Activated T-cell treated with anti-CD3 and anti-CD28 coated beads for 48 hours (primary cell): ENCODE measurements around the gene IGSF3.
"Not testable (repeated sequence)": the region's sequence is repeated elsewhere in the genome, so short reads cannot be mapped to it uniquely, and the experiment has no call there.

Source experiments
- DNase-seq: peaks from one replicate; pipeline ENCODE4 v3.0.0-alpha.2; 2020; ENCODE audit warnings: low read depth

IGSF3 gene

DNA sequence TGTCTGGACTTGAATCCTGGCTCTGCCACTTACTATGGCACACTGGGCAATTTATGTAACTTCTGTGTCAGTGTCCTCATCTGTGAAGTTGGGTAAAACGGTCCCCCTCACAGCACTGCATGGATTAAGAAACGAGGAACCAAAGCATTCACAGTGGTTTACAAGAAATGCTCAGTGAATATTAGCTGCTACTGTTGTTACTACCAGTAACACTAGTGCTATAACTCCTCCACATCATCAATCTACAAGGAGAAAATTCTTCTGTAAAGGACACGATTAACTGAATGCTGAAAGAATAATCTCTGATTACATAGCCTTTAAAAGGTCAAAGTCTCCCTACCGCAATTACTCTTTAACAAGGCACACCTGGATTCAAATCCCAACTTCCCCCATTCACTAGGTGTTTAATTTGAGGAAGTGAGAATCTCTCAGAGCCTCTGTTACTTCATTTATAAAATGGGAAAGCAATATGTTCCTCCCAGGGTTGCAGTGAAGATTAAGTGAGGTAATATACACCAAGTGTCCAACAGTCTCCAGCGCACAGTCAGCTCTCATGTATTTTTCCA lies 70.7 kb downstream of the IGSF3 start:
- not testable (repeated sequence) for DNase-seq

DNA sequence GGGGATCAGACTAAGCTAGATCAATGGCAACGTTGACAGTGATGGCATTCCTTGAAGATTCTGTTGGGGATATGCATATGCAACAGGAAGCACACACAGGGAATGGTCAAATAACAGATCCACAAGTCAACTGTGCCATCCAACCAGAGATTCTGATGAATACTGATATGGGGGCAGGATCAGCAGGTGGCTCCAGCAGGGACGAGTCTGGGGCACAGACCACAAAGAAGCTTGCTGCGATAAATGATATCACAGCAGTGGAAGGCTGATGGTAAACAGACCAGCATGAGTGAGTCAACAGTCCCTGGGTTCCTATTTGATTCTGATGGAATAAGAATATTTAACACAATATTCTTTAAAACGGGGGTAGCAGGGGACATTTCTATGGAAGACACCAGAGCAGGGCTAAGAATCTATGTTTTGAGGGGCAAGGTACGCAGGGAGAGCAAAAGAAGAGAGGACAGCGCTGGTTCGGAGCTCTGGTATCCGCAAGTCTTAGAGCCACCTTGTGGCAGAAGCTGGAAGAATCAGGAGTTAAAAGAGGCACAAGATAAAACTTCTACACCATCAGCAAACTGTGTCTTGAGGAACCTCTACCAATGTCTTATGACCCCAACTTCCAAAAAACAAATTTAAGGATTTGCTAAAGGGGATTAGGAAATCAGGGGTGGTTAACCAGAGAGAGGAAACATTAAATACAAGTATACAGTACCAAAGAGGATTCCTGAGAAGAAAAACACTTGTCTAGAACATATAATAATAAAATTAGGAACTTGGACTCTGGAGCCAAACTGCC lies 71.4 kb downstream of the IGSF3 start:
- not testable (repeated sequence) for DNase-seq

DNA sequence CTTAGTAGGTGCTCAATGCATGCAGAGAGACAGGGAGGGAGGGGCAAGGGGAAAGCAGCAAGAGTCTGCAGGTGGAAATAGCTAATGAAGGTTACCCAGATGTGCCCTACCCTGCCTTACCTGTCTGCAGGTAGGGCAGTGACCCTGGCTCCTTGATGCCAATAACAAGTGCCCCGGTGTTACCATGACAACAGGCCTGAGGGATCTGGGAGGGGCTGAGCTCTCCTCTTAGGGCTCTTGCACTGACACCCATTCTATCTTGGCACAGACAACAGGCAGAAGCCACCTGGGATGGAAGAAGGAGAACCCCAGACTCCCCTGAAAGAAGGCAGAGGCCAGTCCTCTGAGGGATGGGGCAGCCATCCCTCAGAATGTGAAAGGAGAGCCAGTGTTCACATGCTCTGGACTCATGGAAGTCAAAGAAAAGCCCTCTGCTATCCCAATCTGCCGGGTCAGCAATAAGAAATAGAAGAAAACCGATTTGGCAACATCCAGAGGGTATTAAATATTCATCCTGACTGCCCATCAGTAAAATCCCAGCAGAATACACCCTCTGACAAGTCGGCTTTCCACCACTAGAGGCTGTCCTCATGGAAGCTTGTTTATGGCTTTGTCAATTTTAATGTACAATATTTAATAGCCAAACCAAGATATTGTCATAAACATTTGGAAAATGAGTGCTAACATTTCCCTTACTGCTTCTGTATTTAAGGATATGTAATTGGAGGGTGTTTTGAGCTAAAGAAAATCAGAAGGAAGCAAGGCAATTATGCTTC lies 72.3 kb downstream of the IGSF3 start:
- not testable (repeated sequence) for DNase-seq

DNA sequence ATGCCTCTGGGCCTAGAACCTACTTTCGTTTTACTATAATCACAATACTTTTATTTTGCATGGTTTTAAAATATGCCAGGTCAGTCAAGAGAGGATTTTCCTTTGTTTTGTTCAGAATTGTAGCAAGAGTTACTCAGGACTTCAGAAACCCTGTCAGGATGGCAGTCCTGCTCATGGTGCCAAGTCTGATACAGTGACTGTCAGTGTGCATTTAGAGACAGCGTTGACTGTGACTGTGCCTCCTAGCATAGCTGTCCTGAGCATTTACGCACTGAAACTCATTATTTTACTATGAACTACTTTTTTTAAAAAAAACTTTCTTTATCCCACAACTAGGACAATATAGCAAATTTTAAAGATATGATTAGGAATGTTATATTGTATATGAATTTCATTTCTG lies 73.6 kb downstream of the IGSF3 start:
- not testable (repeated sequence) for DNase-seq

DNA sequence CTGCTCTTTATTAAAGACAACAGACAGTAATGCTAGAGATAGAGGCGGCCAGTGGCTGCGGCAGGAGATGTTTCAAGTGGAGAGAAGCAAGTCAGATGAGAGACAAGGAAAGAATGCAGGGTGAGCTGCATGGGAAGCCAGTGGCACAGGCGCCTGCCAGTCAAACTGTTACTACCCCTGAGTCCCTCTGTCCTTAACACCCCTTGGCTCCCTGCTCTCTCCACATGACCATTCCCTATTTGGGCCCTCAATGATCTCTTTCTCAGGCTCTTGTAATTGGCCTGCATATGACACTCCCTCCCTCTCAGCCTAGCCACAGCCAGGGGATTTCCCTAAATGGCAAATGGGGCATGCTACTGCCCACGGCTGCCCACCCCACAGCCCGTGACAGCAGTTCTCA lies 74.1 kb downstream of the IGSF3 start:
- not testable (repeated sequence) for DNase-seq

DNA sequence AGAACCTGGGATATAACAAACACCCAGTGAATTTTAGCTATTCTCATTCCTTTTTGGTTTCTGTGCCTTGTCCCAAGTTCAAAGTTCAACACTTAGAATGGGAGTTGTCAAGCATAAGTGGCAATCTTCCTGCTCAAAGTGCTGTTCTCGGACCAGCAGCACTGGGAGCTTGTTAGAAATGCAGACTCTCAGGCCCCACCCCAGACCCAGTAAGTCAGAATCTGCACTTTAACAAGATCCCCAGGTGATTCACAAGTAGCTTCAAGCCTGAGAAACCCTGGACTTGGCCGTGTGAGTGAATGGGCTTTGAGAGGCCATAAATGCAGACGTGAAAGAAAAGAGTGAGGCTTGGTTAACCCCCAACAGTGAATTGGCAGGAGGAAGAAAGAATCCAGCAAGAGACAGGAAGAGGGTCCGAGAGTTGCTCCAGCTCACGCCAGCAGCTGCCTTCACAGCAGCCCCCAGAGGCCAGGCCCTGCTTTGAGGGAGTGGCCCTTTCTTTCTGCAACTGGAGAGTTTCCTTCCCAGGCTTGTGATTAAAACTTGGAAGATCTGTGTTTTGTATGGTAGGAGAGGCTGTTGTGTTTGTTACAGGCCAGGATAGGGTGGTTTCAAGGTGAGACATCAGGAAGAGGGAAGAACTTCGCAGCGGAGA lies 75.5 kb downstream of the IGSF3 start:
- not testable (repeated sequence) for DNase-seq

DNA sequence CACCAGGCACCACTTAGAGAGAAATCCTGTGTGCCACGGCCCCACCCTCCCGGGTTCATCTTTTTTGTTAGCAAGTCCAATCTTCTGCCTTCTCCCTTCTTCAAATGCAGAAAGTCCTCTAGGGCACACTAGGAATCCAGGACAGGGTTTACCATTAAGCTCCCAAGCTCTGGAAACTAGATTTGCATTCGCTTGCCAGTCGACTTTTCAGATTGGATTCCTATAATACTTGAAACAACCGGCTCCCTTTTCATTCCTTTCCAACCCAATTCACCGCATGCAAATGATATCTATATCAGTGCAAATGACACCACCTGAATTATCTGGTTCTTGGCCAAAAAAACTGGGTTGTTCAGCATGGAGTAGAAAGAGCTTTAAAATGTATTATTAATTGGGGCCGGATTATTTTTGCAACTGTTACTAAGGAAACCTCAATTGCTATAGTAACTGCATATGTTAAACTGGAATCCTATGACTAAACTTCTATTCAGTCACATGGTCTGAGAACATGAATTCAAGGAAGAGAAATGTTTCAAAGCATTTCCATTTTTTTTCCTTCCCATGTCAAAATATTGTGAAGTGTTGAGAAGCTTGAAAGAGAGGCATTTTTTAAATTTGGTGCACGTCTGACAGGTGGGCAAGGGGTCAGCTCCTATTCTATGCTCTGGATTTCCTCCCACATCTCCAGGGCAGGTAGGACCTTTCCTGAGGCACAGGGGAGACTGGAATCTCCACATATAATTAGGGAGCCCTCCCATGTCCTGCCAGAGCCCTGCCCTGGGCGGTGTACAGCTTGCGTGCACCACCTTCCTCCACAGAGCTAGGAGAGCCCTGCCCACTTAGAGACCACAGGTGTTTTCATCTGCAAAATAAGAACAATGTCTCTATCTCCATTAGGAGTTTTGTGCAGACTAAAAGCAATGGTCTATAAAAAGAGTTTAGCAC lies 76.3 kb downstream of the IGSF3 start:
- DNase-seq, result not testable (repeated sequence)

DNA sequence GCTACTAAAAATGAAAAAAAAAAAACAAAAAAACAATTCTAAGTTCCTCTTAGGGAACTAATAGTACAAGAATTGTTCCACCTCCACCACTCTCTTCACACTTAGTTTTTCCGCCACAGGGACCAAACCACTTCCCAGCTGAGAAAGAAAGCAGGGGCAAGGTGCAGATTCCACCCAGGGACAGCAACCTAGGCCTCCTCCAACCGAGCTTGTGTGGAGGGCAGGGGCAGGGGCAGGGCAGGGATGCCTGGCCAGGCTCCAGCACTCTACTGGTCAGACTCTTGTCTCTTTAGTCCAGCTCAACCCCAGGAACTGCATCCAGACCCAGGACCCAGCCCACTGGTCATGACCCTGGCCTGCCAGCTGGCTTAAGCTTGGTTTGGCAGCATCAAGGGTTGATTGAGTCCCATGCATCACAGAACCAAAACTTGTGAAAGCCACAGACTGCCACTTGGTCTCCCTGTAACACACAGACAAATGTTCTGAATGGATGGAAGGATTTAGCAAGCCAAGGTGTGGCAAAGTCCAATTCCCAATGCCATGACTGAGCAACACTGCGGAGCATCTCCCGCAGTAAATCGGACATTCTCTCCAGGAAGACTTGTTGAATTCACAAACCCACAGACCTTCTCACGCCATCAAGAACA lies 77.1 kb downstream of the IGSF3 start:
- DNase-seq, result not testable (repeated sequence)

DNA sequence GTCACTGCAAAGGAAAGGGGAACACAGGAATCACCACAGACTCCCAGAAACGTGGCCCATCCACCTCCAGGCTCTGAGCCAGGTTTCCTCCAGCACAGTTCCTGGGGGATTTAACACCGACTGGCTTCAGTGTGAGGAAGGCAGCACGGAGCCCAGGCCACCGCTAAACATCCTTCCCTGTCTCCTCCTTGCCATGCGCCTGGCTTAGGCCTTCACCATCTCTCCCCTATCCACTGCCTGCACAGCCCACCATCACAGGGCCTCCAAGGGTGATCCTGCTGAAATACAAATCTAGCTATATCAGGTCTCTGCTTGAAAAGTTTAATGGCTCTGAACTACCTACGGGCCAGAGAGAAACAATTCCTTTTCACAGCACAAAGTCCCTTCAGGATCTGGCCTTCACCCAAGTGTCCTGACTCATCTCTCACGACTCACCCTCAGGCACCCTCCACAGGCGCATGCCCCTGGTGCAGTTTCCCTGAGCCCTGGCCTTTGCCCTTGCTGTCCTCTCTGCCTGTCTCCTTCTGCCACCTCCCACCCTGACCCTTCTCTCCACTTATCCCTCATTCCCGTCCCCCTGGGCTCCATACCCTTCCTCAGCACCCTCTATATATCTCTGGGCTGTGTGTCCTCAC lies 78.3 kb downstream of the IGSF3 start:
- DNase-seq, result not testable (repeated sequence)

DNA sequence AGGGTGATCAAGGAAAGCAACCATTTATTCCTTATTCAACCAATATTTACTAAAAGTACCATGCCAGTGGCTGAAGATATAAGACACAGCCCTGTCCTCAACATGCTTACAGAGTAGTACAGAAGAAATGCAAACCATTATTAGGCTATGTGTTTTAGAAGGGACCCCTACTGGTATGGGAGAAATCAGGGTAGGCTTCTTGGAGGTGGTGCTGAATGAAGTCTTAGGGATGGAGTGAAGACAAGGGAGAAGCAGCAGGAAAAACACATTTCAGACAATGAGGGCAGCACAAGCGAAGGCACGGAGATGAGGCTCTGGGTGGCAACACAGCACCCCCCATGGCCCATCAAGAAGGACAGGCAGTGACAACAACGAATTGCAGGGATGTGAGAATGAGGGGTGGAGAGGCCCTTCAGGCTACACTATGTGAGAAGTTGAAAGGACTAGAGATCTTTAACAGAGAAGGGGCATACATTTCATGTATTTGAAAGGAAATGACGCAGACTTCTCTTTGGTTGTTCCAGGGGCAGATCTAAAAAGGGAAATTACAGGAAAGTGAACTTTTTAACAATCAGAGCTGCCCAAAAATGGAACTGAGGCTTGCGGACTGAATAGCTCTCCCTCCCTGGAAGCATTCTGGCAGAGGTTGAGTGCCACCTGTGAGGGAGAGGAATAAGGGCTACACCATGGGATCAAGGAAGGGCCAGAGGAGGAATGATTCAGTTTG lies 79.9 kb downstream of the IGSF3 start:
- DNase-seq, result no peak

DNA sequence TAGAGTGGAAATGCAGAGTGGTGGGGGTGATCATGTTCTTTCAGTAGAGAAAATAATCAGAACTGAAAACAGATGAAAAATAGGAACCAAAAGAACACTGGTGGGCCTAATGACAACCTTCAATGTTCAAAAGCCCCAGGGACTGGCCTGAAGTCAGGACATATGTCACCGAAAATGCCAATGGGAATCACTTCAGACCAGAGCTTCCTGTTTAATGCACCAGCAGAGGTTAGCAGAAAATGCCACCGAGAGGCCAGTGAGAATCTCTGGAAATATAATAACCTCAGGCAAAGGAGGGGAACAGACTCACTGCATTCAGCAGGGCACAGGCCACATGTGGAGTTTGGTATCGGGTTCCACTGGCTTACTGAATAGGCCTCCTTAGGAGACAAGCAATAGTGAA lies 80.8 kb downstream of the IGSF3 start:
- DNase-seq, result no peak

DNA sequence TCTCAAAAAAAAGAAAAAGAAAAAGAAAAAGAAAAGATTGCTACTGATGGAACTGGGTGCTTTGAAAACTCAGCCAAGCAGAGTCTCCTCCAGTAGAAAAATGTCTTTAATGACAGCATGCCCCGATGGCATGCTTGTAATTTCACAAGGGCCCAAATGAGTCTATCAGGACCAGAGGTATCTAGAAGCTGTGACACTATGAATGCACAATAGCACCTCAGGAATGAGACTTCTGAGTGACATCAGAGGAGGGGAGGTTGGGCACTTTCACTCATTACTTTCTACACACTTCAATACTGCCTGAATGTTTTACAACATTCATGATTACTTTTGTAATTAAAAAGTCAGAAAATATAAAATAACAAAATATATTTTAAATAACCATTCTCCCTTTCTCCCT lies 81.6 kb downstream of the IGSF3 start:
- DNase-seq, result no peak

DNA sequence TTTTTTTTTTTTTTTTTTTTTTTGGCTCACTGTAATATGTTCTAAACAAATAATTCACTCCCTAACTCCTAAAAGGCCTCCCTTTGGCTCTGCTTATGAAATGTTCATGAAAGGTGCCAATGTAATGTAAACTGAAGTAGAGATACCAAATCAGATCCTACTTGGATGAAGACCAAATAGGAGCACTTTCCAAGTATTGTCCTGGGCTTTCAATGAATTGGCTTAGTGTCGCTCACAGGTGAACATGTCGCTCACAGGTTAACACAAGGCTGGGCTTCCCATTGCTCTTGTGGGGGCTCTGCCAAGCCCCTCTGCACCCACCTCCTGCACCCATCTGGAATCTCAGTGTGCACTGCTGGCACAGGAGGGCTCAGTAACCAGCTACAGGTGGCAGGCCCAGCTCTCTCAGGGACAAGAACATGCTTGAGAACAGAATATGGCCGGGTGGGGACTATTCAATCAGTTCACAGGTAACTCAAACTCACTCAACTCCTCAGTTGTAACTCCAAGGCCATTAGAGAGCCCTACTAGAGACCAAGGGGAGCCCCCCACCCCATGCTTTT lies 86.1 kb downstream of the IGSF3 start:
- DNase-seq, result no peak

DNA sequence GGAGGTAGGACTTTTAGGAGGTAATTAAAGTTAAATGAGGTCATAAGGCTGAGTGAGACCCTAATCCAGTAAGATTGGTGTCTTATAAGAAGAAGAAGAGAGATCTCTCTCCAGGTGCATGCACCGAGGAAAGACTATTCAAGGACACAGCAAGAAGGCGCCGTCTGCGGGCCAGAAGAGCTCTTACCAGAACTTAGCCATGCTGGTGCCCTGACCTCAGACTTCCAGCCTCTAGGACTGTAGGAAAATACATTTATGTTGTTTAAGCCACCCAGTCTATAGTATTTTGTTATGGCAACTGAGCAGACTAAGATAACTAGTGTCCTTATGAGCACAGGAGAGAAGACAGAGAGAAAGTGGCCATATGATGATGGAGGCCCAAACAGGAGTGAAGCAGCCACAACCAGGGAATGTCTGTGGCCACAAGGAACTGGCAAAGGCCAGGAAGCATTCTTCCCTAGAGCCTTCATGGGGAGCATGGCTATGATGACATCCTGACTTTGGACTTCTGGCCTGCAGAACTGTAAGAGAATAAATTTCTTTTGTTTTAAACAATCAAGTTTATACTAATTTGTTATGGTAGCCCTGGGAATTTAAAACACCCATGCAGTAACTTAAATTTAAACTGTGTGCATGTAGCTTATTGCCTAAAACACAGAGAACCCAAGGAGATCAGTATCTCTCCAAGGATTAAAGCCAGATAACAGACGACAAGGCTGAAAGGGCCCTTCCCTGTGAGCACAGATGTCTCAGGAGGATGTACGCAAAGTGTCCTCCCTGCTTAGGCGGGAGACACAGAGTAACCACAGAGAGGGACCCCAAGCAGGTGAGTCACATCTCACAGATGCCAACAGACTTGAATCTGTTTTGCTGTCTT lies 86.8 kb downstream of the IGSF3 start:
- DNase-seq, result no peak

DNA sequence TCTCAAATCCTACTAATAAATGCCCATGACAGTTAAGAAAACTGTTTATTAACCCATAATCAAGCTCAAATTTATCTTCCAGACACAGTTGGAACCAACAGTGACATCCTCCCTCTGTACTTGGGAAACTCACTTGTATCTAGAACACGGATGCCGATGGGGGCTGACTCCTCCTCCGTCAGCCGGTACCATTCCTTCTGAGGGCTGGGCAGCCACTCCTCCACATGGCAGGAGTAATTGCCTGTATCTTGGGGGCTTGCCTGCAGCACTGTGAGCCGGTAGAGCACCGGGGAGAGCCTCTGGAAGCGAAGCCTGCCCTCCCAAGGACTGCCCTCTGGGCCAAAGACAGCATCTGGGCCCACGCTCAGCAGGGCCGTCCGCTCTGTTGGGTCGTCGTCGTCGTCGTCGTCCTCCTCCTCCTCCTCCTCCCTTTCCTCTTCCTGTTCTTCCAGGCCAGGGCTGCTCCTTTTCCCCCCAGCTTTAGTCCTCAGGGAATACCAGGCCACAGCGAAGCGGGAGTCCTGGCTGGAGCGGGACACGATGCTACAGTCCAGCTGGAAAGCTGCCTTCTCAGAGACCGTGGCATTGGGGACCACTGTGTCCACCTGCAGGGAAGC lies 88.2 kb downstream of the IGSF3 start:
- DNase-seq, result no peak

DNA sequence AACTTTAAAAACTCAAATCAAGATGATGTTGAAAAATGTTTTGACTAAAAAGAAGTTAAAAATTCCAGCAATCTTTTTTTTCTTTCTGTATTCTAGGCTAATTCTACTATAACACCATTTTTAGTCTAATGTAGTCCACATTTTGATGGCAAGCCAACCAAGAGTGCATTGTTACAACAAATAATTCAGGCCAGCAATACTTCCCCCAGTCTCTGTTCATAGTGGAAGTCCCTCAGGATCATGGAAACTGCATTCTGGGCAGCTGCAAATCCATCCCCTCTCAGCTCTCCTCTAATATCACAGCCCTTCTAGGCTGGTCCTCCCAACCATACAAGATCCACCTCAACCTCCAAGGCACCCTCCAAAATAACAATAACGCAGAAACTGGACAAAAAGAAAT lies 89.0 kb downstream of the IGSF3 start:
- DNase-seq, result no peak

DNA sequence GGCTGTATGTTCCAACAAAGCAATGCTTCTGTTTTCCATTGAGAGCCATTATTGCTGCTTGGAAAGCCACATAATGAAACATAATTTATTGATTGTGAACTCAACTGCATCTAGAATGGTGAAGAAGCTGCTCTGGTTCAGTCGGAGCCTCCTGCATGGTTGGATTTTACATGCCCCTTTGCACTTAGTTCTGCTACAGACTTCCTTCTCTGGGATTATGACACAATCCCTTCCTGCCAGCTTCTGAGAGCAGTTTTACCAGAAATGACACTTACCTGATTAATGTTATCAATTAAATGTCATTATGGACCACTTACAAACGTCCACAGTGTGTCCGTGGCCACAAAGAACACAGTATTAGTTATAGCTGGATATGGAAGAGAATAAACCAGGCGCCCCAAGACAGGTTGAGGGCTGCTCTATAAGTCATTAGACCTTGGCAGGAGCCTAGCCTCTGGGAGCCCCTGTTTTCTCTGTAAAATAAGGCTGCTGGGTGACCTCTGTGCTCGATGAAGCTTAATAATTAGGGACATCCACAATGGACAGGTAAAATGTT lies 89.7 kb downstream of the IGSF3 start:
- DNase-seq, result no peak
